Osteoblast (primary cell): ENCODE measurements around the gene HINFP. TPM values are rescaled to one million over a fixed set of nuclear protein-coding genes. Genes with fewer than 3 reads are reported as not detected.

Experiments
- DNase-seq: peaks from one replicate; pipeline ENCODE4 v3.0.0; 2011; ENCODE audit warnings: low spot score, mixed read lengths; ENCODE audit not compliant: insufficient read length; ENCODE audit errors: missing footprints
- H2AFZ ChIP-seq: 2 replicates; pipeline ENCODE4 v1.6.0; 2011; ENCODE audit warnings: mild to moderate bottlenecking, low read length
- H3K27ac ChIP-seq: 2 replicates; pipeline ENCODE4 v1.5.1; 2011; ENCODE audit warnings: mild to moderate bottlenecking, low read depth, low read length, moderate library complexity
- H3K27me3 ChIP-seq: 2 replicates; pipeline ENCODE4 v1.6.0; 2012; ENCODE audit warnings: mild to moderate bottlenecking, control low read depth, inconsistent platforms, low read length, moderate library complexity; ENCODE audit not compliant: insufficient read depth
- H3K36me3 ChIP-seq: 2 replicates; pipeline ENCODE4 v1.5.1; 2011; ENCODE audit warnings: mild to moderate bottlenecking, low read length, control low read depth, moderate library complexity; ENCODE audit not compliant: insufficient read depth
- H3K4me1 ChIP-seq: 2 replicates; pipeline ENCODE4 v1.5.1; 2011; ENCODE audit warnings: mild to moderate bottlenecking, low read length, control low read depth, moderate library complexity; ENCODE audit not compliant: insufficient read depth
- H3K4me2 ChIP-seq: 2 replicates; pipeline ENCODE4 v1.6.0; 2011; ENCODE audit warnings: mild to moderate bottlenecking, low read length; ENCODE audit not compliant: insufficient read depth
- H3K4me3 ChIP-seq: fragments of 200-600 bp; sonication (generic); 3 replicates; pipeline ENCODE4 v1.5.1; 2012; ENCODE audit warnings: mild to moderate bottlenecking, low read length, inconsistent platforms; ENCODE audit not compliant: insufficient read depth
- H3K79me2 ChIP-seq: 2 replicates; pipeline ENCODE4 v1.6.0; 2012; ENCODE audit warnings: mild to moderate bottlenecking, low read length, control low read depth, inconsistent platforms; ENCODE audit not compliant: insufficient read depth
- H3K9me3 ChIP-seq: 2 replicates; pipeline ENCODE4 v1.5.1; 2011; ENCODE audit warnings: low read depth, low read length, control low read depth
- H4K20me1 ChIP-seq: 2 replicates; pipeline ENCODE4 v1.6.0; 2012; ENCODE audit warnings: mild to moderate bottlenecking, low read length, control low read depth; ENCODE audit not compliant: insufficient read depth
- total RNA-seq: library from RNA; depleted of rRNA; stranded (reverse); fragments of >200 nt; gene quantifications from 2 replicates; pipeline ENCODE4 v1.2.3, GENCODE V29; 2012
- TF ChIP-seq, protein P1 (sequence below): IDR thresholded peaks from 2 replicates; pipeline ENCODE4 v1.5.1; 2011; ENCODE audit warnings: mild to moderate bottlenecking, low read depth, low read length, moderate library complexity; ENCODE audit errors: extremely low read depth

Gene HINFP
- total RNA-seq, 1 donor, result 22.8 TPM

DNA sequence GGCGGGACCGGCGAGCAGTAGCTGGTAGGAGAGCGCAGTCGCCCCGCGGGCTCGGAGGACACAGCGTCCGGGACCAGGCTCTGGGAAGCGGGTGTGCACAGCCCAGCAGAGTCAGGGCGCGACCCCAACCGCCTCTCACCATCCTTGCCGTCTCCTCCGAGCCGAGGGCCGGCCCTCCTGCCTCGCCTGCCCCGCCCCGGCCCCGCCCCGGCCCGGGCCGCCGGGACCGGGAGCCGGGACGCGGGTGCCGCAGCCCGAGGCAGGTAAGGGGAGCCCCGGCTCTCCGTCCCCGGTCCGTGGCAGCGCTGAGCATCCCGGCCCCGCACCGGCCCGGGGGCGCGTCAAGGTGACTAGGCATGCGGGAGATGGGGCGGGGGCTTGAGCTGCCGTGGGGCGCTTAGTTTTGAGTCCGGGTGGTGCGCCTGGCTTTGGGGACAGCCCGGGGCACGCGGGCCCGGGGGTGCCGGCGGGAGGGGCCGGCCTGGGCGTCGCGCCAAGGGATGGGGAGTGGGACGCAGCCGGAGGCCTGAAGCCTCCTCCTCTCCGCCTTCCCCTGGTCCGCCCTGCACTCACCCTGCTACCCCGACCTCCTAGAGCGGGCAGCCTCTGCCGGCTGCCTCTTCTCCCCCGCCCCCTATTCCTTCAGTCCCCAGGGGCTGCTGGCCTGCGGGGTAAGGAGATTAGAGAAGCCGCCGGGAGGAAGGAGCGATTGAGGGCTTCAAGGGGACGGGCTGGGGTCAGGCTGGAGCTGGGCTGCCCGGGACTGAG, 27.8 kb downstream of the HINFP start, which contains the start of gene ABCG4:
Gene ABCG4 (plus strand): TSS at position 35 of the 768 bp plus-strand sequence. CDS start 914 bp downstream, outside the sequence.
- H3K4me2 ChIP-seq, result peak within 1 kb of the TSS; percentile 82
- peaks cover 60% of the 10 kb centered on the region for H3K27me3 ChIP-seq
- peak; percentile 81 for DNase-seq
- no peaks in the 10 kb centered on the region for H3K79me2 ChIP-seq
- H3K36me3 ChIP-seq, result no peaks in the 10 kb centered on the region
- no peak within 1 kb of the TSS for H3K27ac ChIP-seq
- peak within 1 kb of the TSS; percentile 76 for H2AFZ ChIP-seq
- no peaks in the 10 kb centered on the region for H4K20me1 ChIP-seq
- no peaks in the 10 kb centered on the region for H3K9me3 ChIP-seq
- peak within 1 kb of the TSS; percentile 70 for H3K4me3 ChIP-seq
- H3K4me1 ChIP-seq, result peaks cover 4% of the 10 kb centered on the region
- TF ChIP-seq, protein P1, sequence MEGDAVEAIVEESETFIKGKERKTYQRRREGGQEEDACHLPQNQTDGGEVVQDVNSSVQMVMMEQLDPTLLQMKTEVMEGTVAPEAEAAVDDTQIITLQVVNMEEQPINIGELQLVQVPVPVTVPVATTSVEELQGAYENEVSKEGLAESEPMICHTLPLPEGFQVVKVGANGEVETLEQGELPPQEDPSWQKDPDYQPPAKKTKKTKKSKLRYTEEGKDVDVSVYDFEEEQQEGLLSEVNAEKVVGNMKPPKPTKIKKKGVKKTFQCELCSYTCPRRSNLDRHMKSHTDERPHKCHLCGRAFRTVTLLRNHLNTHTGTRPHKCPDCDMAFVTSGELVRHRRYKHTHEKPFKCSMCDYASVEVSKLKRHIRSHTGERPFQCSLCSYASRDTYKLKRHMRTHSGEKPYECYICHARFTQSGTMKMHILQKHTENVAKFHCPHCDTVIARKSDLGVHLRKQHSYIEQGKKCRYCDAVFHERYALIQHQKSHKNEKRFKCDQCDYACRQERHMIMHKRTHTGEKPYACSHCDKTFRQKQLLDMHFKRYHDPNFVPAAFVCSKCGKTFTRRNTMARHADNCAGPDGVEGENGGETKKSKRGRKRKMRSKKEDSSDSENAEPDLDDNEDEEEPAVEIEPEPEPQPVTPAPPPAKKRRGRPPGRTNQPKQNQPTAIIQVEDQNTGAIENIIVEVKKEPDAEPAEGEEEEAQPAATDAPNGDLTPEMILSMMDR, result no peak

DNA sequence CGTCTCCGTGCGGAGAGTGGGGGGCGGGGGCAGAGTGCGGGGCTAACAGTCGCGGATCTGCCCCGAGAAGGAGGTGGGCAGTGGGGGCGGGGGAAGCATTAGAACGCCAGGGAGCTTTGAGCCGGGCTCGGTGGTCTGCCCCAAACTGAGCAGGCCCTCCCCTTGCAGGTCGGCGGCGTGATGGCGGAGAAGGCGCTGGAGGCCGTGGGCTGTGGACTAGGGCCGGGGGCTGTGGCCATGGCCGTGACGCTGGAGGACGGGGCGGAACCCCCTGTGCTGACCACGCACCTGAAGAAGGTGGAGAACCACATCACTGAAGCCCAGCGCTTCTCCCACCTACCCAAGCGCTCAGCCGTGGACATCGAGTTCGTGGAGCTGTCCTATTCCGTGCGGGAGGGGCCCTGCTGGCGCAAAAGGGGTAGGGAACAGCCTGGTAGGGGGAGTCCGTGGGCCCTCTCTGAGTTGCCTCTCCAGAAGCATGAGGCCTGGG, 28.5 kb downstream of the HINFP start:
- Histone ChIP-seq H3K36me3 (no peaks in the 10 kb centered on the region), H3K4me1 (peaks cover 4% of the 10 kb centered on the region), H3K4me2 (peak overlapping the region; percentile 82), H3K4me3 (peak overlapping the region; percentile 70), H2AFZ (no peak overlapping the region), H3K27me3 (peaks cover 63% of the 10 kb centered on the region), H3K9me3 (no peaks in the 10 kb centered on the region), H3K27ac (no peak overlapping the region), H3K79me2 (no peaks in the 10 kb centered on the region), H4K20me1 (no peaks in the 10 kb centered on the region)
- DNase-seq, result peak; percentile 25
- TF ChIP-seq, protein P1, result no peak

DNA sequence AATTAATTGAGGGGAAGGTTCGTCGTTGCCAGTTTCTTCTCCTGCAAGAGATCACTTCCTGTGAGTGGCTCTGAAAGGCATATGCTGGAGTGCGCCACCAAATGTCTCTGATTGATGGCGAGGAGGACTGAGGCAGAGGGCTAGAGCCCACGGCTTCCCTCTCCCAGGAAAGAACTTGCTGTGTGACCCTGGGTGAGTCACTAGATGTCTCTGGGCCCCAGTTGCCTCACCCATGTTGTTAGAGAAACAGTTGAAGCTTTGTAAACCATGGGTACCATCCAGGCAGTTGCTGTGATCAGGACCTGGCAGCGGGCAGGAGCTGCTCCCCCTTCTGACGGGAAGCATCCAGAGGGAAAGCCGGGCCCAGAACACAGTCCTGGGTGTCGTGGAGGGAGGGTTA, 30.7 kb downstream of the HINFP start:
- Histone ChIP-seq H3K36me3 (no peaks in the 10 kb centered on the region), H3K27ac (no peak overlapping the region), H3K79me2 (no peaks in the 10 kb centered on the region), H4K20me1 (no peaks in the 10 kb centered on the region), H3K4me3 (no peak overlapping the region), H3K27me3 (peaks cover 66% of the 10 kb centered on the region), H3K9me3 (no peaks in the 10 kb centered on the region), H3K4me2 (no peak overlapping the region), H2AFZ (no peak overlapping the region), H3K4me1 (peaks cover 4% of the 10 kb centered on the region)
- TF ChIP-seq, protein P1, result no peak
- peak; percentile 17 for DNase-seq

DNA sequence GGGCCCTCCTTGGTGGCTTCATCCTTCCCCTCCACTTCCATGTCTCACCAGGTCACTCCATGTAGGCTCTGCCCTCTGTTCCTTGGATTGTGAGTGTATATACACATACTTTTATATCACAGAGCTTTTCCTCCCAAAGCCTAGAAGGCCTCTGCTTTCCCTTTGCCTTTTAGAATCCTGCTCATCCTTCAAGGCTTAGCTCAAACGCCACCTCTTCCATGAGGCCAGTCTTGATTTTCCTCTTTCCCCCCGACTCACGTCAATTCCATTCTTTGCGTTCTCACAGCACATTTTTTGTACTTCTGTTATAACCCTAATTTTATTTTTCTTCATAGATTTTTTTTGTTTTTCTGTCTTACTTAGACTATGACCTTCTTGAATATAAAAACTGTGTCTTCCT, 31.2 kb downstream of the HINFP start:
- Histone ChIP-seq H3K27ac (no peak overlapping the region), H3K9me3 (no peaks in the 10 kb centered on the region), H3K27me3 (peaks cover 62% of the 10 kb centered on the region), H3K4me2 (no peak overlapping the region), H3K79me2 (no peaks in the 10 kb centered on the region), H3K36me3 (no peaks in the 10 kb centered on the region), H3K4me1 (peaks cover 4% of the 10 kb centered on the region), H3K4me3 (no peak overlapping the region), H2AFZ (no peak overlapping the region), H4K20me1 (no peaks in the 10 kb centered on the region)
- TF ChIP-seq, protein P1, result no peak
- DNase-seq, result no peak
